Ramos (cell line): ENCODE results near the gene RANBP6.
"Not testable (repeated sequence)": the region's sequence is repeated elsewhere in the genome, so short reads cannot be mapped to it uniquely, and the experiment has no call there.

Experiments used
- in situ Hi-C: fragments of 300-500 bp; cut with MboI; formaldehyde crosslinking; loops from one replicate; pipeline ENCODE4 v1.14.3; 2022; ENCODE audit warnings: low sequenced_read_pairs; ENCODE audit not compliant: unreplicated experiment

RANBP6 gene

GRCh38 chr9:6015278-6016157, at the start of gene RANBP6:
TSS of gene RANBP6 (minus strand) at chr9:6015624. CDS start at chr9:6015607, 17 bp downstream.
- in situ Hi-C loops: no loop called here

GRCh38 chr9:6063146-6063545, 47.7 kb upstream of the RANBP6 start:
- in situ Hi-C loops: loop anchor here (25.0 kb wide), 1 partner anchor 499 kb away; no protein-coding TSS in a partner anchor

DNA sequence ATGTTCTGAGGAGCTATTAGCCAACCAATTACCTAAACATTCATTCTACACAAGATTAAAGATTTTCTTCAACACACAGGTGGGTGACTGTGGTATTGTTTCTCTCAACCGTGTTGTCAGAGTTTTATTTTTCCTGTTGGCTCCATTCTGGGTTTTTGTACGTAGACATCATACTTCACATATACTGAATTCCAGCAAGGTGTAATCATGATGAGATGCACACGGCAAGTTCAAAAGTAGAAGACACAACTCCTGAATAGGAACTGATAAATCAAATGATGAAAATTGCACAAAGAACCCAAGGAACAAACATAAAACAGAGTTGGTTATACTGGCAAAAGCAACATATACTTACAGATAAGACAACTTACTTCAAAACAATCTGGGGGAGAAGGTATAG, 40.2 kb upstream of the RANBP6 start:
- in situ Hi-C loops: loop anchor here (25.0 kb wide), 1 partner anchor 507 kb away; no protein-coding TSS in a partner anchor

- in situ Hi-C loops: loop anchor here (25.0 kb wide), 1 partner anchor 507 kb away; no protein-coding TSS in a partner anchor
Observed at GRCh38 chr9:6055216-6055615, 39.8 kb upstream of the RANBP6 start.

- in situ Hi-C loops: loop anchor here (25.0 kb wide), 1 partner anchor 508 kb away; no protein-coding TSS in a partner anchor
Observed at GRCh38 chr9:6054280-6055099, 39.1 kb upstream of the RANBP6 start.

GRCh38 chr9:6052293-6052919, 37.0 kb upstream of the RANBP6 start:
- in situ Hi-C loops: loop anchor here (25.0 kb wide), 1 partner anchor 510 kb away; no protein-coding TSS in a partner anchor

- in situ Hi-C loops: loop anchor here (25.0 kb wide), 1 partner anchor 511 kb away; no protein-coding TSS in a partner anchor
Observed at GRCh38 chr9:6051511-6051950, 36.1 kb upstream of the RANBP6 start.

- in situ Hi-C loops: loop anchor here (5.0 to 25.0 kb wide), 2 partner anchors 162 to 513 kb away; no protein-coding TSS in a partner anchor
Observed at GRCh38 chr9:6049798-6050197, 34.4 kb upstream of the RANBP6 start.

DNA sequence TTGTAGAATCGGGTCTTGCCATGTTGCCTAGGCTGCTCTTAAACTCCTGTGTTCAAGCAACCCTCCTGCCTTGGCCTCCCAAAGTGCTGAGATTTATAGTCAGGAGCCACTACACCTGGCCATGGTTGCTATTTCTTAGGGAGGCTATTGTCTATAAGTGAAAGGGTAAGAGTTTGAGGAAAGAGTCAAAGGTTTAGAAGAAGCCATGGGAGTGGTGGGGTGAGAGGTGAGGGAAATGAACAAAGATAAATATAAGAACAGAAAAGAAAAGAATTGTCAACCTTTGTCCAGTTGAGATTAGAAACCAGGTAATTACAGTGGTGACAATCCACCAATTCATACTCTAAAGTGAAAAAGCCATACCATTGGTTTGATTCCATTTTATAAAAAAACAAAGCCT, 32.6 kb upstream of the RANBP6 start:
- in situ Hi-C loops: loop anchor here (5.0 kb wide), 1 partner anchor 161 kb away; no protein-coding TSS in a partner anchor

- in situ Hi-C loops: loop anchor here (5.0 kb wide), 1 partner anchor 160 kb away; no protein-coding TSS in a partner anchor
Observed at GRCh38 chr9:6047020-6047419, 31.6 kb upstream of the RANBP6 start.

- in situ Hi-C loops: loop anchor here (5.0 kb wide), 1 partner anchor 158 kb away; no protein-coding TSS in a partner anchor
Observed at GRCh38 chr9:6045364-6045763, 29.9 kb upstream of the RANBP6 start.

DNA sequence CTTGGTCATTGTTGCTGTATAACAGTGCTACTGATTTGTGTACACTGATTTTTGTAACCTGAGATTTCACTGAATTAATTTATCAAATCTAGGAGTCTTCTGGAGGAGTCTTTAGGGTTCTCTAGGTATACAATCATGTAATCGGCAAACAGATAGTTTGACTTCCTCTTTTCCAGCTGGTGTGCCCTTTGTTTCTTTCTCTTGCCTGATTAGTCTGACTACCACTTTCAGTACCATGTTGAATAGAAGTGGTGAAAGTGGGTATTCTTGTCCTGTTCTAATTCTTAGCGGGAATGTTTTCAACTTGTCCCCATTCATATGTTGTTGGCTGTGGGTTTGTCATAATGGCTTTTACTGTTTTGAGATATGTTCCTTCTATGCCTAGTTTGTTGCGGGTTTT, 24.7 kb upstream of the RANBP6 start:
- in situ Hi-C loops: no loop called here

DNA sequence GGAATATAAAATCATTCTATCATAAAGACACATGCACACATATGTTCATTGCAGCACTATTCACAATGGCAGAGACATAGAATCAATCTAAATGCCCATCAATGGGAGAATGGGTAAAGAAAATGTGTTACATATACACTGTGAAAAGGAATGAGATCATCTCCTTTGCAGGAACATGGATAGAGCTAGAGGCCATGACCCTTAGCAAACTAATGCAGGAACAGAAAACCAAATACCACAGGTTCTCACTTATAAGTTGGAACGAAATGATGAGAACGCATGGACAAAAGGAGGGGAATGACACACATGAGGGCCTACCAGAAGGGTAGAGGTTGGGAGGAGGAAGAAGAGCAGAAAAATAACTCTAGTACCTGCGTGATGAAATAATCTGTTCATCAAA, 21.0 kb upstream of the RANBP6 start:
- in situ Hi-C loops: no loop called here

GRCh38 chr9:6034954-6035353, 19.5 kb upstream of the RANBP6 start:
- in situ Hi-C loops: no loop called here

DNA sequence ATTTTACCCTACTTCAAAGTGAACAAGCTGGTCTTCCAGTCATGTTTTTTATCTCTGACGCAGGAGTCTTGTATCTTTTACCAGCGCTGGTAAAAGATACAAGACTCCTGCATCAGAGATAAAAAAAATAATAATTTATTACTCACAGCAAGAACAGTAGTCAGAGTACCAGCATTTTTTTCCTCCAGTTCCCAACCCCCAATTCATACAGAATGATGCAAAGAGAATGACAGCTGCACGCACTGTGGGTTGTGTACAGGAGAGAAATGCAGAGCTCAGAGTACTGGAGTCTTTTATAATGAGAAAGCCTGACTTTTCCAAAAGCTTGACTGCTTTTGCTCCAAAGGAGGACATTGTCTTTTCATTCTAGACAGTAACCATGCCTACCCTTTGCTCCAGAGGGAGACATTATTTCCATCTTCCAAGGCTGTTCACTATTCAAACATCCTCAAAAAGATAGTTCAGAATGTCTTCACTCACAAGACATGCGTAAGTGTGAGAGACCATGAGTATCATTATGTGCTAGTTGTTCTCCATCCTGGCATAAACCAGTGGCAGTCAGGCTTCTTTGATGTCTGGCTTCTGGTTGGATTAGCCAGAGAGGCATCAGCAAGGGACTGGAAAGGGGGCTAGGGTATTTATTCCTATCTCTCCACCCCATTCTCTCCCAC, 14.3 kb upstream of the RANBP6 start:
- in situ Hi-C loops: no loop called here

DNA sequence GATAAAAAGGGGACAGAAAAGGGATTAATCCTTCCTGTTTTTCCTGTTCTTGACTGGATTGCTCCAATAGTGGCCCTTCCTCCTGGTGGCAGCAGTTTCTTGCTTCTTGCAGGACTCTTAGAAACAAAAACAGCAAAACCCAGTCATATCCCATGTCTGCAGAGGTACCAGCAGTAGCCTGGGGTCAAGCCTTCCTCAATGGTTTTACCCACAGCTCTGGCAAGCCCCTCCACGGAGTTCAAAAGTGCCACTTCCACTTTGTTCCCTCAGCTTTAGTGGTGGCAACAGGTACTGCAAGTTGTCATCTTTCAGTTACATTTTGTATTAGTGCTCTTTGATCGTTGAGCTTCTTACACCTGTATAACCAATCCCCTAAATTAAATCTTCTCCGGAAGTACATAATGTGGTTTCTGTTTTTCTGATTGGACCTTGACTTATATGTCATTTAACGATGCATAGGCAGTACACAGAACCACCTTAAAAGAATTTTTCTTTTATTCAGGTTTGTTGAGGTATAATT, 8.7 kb upstream of the RANBP6 start:
- in situ Hi-C loops: no loop called here

- in situ Hi-C loops: not testable (repeated sequence)
Observed at GRCh38 chr9:6016975-6017374, 1.6 kb upstream of the RANBP6 start.

- in situ Hi-C loops: no loop called here
Observed at GRCh38 chr9:6014670-6015270, 654 bp downstream of the RANBP6 start.
